Mesenchymal stem cell (in vitro differentiated cells and primary cell): ENCODE data around the gene RAB40C.

ENCODE experiments used
- DNase-seq: peaks from one replicate; pipeline ENCODE4 v3.0.0-alpha.2; 2013
- H2AFZ ChIP-seq: one replicate; pipeline ENCODE4 v1.6.1; 2013; ENCODE audit warnings: low read depth, mild to moderate bottlenecking, control low read depth, inconsistent platforms, low read length, moderate library complexity
- H2AK5ac ChIP-seq: 2 replicates; pipeline ENCODE4 v1.6.1; 2013; ENCODE audit warnings: low read length, moderate library complexity, mild to moderate bottlenecking, inconsistent platforms; ENCODE audit not compliant: severe bottlenecking
- H2BK120ac ChIP-seq: one replicate; pipeline ENCODE4 v1.6.1; 2013; ENCODE audit warnings: low read depth, mild to moderate bottlenecking, inconsistent platforms, low read length, moderate library complexity
- H2BK12ac ChIP-seq, 2 experiments: one replicate each; pipeline ENCODE4 v1.6.1; 2013; ENCODE audit warnings: inconsistent platforms in 2 of 2, low read length in 2 of 2, mild to moderate bottlenecking in 2 of 2, moderate library complexity in 2 of 2, control low read depth in 1 of 2
- H2BK15ac ChIP-seq: one replicate; pipeline ENCODE4 v1.6.1; 2013; ENCODE audit warnings: mild to moderate bottlenecking, low read depth, inconsistent platforms; ENCODE audit not compliant: poor library complexity, severe bottlenecking
- H2BK5ac ChIP-seq: 2 replicates; pipeline ENCODE4 v1.6.1; 2013; ENCODE audit warnings: low read depth, mild to moderate bottlenecking, low read length, control low read depth, inconsistent platforms; ENCODE audit not compliant: poor library complexity, severe bottlenecking
- H3K14ac ChIP-seq, 2 experiments: one replicate each; pipeline ENCODE4 v1.6.1; 2013; ENCODE audit warnings: inconsistent platforms in 2 of 2, low read length in 2 of 2, control low read depth in 1 of 2, mild to moderate bottlenecking in 1 of 2, moderate library complexity in 1 of 2
- H3K18ac ChIP-seq, 2 experiments: one replicate each; pipeline ENCODE4 v1.6.1; 2013; ENCODE audit warnings: inconsistent platforms in 2 of 2, low read length in 2 of 2, control low read depth in 1 of 2, low read depth in 1 of 2, mild to moderate bottlenecking in 1 of 2
- H3K23ac ChIP-seq, 2 experiments: one replicate each; pipeline ENCODE4 v1.6.1; 2013; ENCODE audit warnings: inconsistent platforms in 2 of 2, low read length in 2 of 2, mild to moderate bottlenecking in 2 of 2, moderate library complexity in 2 of 2, control low read depth in 1 of 2
- H3K27ac ChIP-seq: 2 replicates; pipeline ENCODE4 v1.5.1; 2013; ENCODE audit warnings: mild to moderate bottlenecking, moderate library complexity, low read length, control low read depth, inconsistent platforms; ENCODE audit not compliant: poor library complexity, severe bottlenecking
- H3K27me3 ChIP-seq, 2 experiments: 2 replicates each; pipeline versions ENCODE4 v1.6.1 to v1.7.0; 2013; ENCODE audit warnings: low read length in 2 of 2, mild to moderate bottlenecking in 2 of 2, moderate library complexity in 2 of 2, control low read depth in 1 of 2, inconsistent platforms in 1 of 2; ENCODE audit not compliant: control insufficient read depth in 1 of 2, insufficient read depth in 1 of 2
- H3K36me3 ChIP-seq, 2 experiments: 2 replicates each; pipeline versions ENCODE4 v1.6.1 to v1.7.0; 2013; ENCODE audit warnings: low read length in 2 of 2, control low read depth in 1 of 2, inconsistent platforms in 1 of 2, low read depth in 1 of 2, mild to moderate bottlenecking in 1 of 2; ENCODE audit not compliant: insufficient read depth in 2 of 2, control insufficient read depth in 1 of 2
- H3K4ac ChIP-seq, 2 experiments: one replicate each; pipeline ENCODE4 v1.6.1; 2013; ENCODE audit warnings: inconsistent platforms in 2 of 2, low read length in 2 of 2, mild to moderate bottlenecking in 2 of 2, moderate library complexity in 2 of 2, control low read depth in 1 of 2, low read depth in 1 of 2
- H3K4me1 ChIP-seq: 2 replicates; pipeline ENCODE4 v1.6.1; 2013; ENCODE audit warnings: low read depth, low read length, control low read depth; ENCODE audit not compliant: control insufficient read depth, insufficient read depth
- H3K4me2 ChIP-seq: 2 replicates; pipeline ENCODE4 v1.6.1; 2013; ENCODE audit warnings: low read length, mild to moderate bottlenecking, inconsistent platforms; ENCODE audit not compliant: poor library complexity, severe bottlenecking
- H3K4me3 ChIP-seq, 2 experiments: 2 replicates each; pipeline versions ENCODE4 v1.5.1 to v1.7.0; 2013; ENCODE audit warnings: low read length in 2 of 2, mild to moderate bottlenecking in 2 of 2, control low read depth in 1 of 2, low read depth in 1 of 2; ENCODE audit not compliant: insufficient read depth in 1 of 2
- H3K79me1 ChIP-seq: replicated peaks from 2 replicates; pipeline ENCODE4 v1.6.1; 2013; ENCODE audit warnings: mild to moderate bottlenecking, control low read depth, low read length, inconsistent platforms; ENCODE audit not compliant: poor library complexity, severe bottlenecking
- H3K9ac ChIP-seq: 2 replicates; pipeline ENCODE4 v1.7.0; 2013; ENCODE audit warnings: mild to moderate bottlenecking, low read length, moderate library complexity
- H3K9me3 ChIP-seq: 2 replicates; pipeline ENCODE4 v1.7.0; 2013; ENCODE audit warnings: mild to moderate bottlenecking, low read length; ENCODE audit not compliant: control insufficient read depth
- H4K8ac ChIP-seq: one replicate; pipeline ENCODE4 v1.6.1; 2013; ENCODE audit warnings: inconsistent platforms, mild to moderate bottlenecking, low read length, moderate library complexity
- H4K91ac ChIP-seq: one replicate; pipeline ENCODE4 v1.6.1; 2013; ENCODE audit warnings: mild to moderate bottlenecking, low read length, inconsistent platforms
- WGBS: methylation state at CpG from one replicate; pipeline ENCODE4 v1.1.7; 2013; ENCODE audit warnings: mixed read lengths; 5-methylcytosine and 5-hydroxymethylcytosine counted together

The RAB40C gene

DNA sequence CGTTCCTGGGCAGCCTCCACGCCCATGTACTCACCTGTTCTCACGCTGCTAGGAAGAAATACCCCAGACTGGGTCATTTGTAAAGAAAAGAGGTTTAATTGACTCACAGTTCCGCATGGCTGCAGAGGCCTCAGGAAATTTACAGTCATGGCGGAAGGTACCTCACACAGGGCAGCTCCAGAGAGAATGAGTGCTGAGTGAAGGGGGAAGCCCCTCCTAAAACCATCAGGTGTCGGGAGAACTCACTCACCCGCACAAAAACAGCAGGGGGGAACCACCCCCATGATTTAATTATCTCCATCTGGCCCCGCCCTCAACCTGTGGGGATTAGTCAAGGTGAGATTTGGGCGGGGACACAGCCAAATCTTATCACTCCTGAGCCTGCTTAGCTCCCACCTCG is 18.2 kb downstream of the RAB40C start:
- Histone ChIP-seq H2BK5ac (no peak overlapping the region), H3K4me1 (peaks cover 8% of the 10 kb centered on the region), H3K23ac (no peak overlapping the region), H3K9me3 (peaks cover 4% of the 10 kb centered on the region), H3K14ac (no peak overlapping the region), H3K18ac (no peak overlapping the region), H4K8ac (no peak overlapping the region), H3K27me3 (no peaks in the 10 kb centered on the region), H3K79me1 (peaks cover 43% of the 10 kb centered on the region), H2BK120ac (no peak overlapping the region), H2AK5ac (no peak overlapping the region), H3K4ac (no peak overlapping the region), H3K4me3 (peak overlapping the region in 1 of 2 experiments; percentile 11), H3K4me2 (no peak overlapping the region), H3K36me3 (peaks cover 0 to 15% of the 10 kb centered on the region in 2 experiments), H4K91ac (no peak overlapping the region), H2AFZ (no peak overlapping the region), H2BK12ac (peak overlapping the region in 1 of 2 experiments; percentile 15), H3K9ac (no peak overlapping the region), H3K27ac (no peak overlapping the region), H2BK15ac (no peak overlapping the region)
- 84% methylated on average over 8 of the region's 10 CpGs for WGBS
- DNase-seq = no peak

GRCh38 chr16:609316-609715 is 19.4 kb downstream of the RAB40C start:
- Histone ChIP-seq H3K4ac (no peak overlapping the region), H2BK15ac (no peak overlapping the region), H3K4me3 (no peak overlapping the region), H3K23ac (no peak overlapping the region), H3K18ac (no peak overlapping the region), H3K4me2 (no peak overlapping the region), H3K79me1 (peaks cover 40% of the 10 kb centered on the region), H4K91ac (no peak overlapping the region), H2AFZ (no peak overlapping the region), H2BK120ac (no peak overlapping the region), H3K9ac (no peak overlapping the region), H3K4me1 (peaks cover 10% of the 10 kb centered on the region), H3K36me3 (peaks cover 0 to 23% of the 10 kb centered on the region in 2 experiments), H3K27me3 (no peaks in the 10 kb centered on the region), H3K9me3 (peaks cover 4% of the 10 kb centered on the region), H2AK5ac (no peak overlapping the region), H2BK5ac (no peak overlapping the region), H3K27ac (no peak overlapping the region), H3K14ac (no peak overlapping the region), H4K8ac (no peak overlapping the region), H2BK12ac (no peak overlapping the region)
- no peak for DNase-seq
- 91% methylated on average over 12 of the region's 13 CpGs for WGBS

DNA sequence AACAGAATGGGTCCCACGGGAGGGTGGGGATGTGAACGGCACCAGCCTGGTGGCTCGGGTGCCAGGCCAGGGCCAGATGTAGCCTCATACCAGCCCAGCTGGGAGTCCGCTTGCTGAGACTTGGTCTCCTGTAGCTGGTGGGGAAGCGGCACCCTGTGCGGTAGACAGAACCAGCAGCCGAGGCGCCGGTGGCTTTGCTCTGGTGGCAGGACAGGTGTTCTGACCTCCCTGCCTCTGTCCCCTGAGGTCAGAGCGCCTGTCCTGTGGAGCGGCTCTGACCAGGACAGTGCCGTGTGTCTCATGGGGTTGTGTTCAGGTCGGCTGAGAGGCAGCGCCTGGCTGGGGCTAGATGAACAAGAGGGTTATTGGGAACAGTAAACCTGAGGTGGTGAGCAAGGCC is 20.1 kb downstream of the RAB40C start:
- Histone ChIP-seq H3K79me1 (peaks cover 43% of the 10 kb centered on the region), H2AK5ac (no peak overlapping the region), H3K18ac (no peak overlapping the region), H3K4ac (no peak overlapping the region), H3K9me3 (peaks cover 3% of the 10 kb centered on the region), H2BK5ac (no peak overlapping the region), H3K4me2 (no peak overlapping the region), H3K27me3 (no peaks in the 10 kb centered on the region), H2AFZ (no peak overlapping the region), H3K27ac (no peak overlapping the region), H3K4me3 (no peak overlapping the region), H3K14ac (no peak overlapping the region), H3K36me3 (peaks cover 0 to 26% of the 10 kb centered on the region in 2 experiments), H3K4me1 (peaks cover 10% of the 10 kb centered on the region), H2BK120ac (no peak overlapping the region), H3K23ac (no peak overlapping the region), H3K9ac (no peak overlapping the region), H2BK15ac (no peak overlapping the region), H4K8ac (no peak overlapping the region), H2BK12ac (no peak overlapping the region), H4K91ac (no peak overlapping the region)
- 97% methylated on average over 14 of the region's 14 CpGs for WGBS
- DNase-seq = no peak

DNA sequence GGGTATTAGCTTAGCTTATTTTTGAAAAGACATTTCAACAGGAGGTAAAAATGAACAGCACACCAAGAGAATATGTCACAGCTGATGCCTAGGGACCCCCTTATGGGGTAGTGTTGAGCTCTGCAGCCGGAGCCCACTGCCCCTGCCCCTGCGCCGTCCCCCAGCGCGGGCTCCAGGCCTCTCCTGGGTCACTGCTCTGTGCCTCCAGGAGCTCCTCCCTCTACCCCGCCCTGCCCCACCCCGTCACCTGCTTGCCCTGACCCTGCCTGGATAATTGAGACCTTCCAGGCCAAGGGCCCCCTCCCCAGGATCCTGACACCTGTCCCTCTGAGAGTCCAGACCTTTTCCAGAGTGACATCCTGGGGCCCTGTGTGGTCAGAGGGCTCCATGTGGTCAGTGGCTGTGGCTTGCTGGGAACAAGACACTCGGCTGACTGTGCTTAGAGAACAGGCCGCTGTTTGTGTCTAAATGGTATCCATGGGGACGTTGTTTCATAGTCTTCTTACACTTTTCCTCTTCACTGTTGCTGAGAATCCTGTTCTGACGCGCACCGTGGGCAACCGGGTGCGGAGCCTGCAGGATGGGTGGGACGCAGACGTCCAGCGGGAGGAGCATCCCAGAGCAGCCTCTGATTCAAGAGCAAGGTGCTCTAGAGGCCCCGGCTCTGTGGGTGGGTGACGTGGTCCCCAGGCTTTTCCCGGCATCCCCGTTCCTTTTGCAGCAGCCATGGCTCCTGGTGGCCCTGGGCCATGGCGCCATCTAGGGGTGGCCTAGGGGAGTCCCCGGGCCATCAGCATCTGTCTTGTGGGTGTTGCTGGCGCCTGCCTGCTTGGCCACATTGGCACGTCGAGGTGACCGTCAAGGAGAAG is 20.9 kb downstream of the RAB40C start:
- H4K8ac ChIP-seq = no peak overlapping the region
- H4K91ac ChIP-seq = no peak overlapping the region
- no peaks in the 10 kb centered on the region for H3K9me3 ChIP-seq
- peaks cover 0 to 21% of the 10 kb centered on the region in 2 experiments for H3K36me3 ChIP-seq
- no peaks in the 10 kb centered on the region for H3K27me3 ChIP-seq
- no peak overlapping the region for H3K14ac ChIP-seq
- no peak overlapping the region for H3K4me3 ChIP-seq
- H3K79me1 ChIP-seq = peaks cover 40% of the 10 kb centered on the region
- H3K4me1 ChIP-seq = peaks cover 12% of the 10 kb centered on the region
- DNase-seq = no peak
- H3K18ac ChIP-seq = no peak overlapping the region
- H2BK5ac ChIP-seq = no peak overlapping the region
- H2AK5ac ChIP-seq = no peak overlapping the region
- no peak overlapping the region for H2BK15ac ChIP-seq
- no peak overlapping the region for H3K27ac ChIP-seq
- no peak overlapping the region for H3K4me2 ChIP-seq
- 88% methylated on average over 27 of the region's 28 CpGs for WGBS
- H3K9ac ChIP-seq = peak overlapping the region; percentile 40
- H2BK12ac ChIP-seq = no peak overlapping the region
- no peak overlapping the region for H2BK120ac ChIP-seq
- no peak overlapping the region for H3K23ac ChIP-seq
- H3K4ac ChIP-seq = no peak overlapping the region
- H2AFZ ChIP-seq = no peak overlapping the region
